GM12878 (cell line): Measurements from ENCODE around the gene ARHGAP26. TPM values are rescaled to one million over a fixed set of nuclear protein-coding genes. Genes with fewer than 3 reads are reported as not detected.

ENCODE experiments used
- ATAC-seq: fragments of 200-7000 bp; cut with Tn5 transposase; 3 replicates; pipeline ENCODE4 v1.9.1; 2020; ENCODE audit warnings: mild to moderate bottlenecking, moderate library complexity
- BruUV-seq: library from RNA; stranded (reverse); fragments of 400-500 nt; replicated peaks from 2 replicates; lab custom pipeline; 2021; lab: Mats Ljungman, UMichigan
- CTCF ChIA-PET: fragments of 300-600 bp; sonication (Branson Sonifier 250); formaldehyde crosslinking; extraction: SDS; loops from one replicate; lab custom pipeline; 2021; ENCODE audit warnings: inconsistent platforms; lab: Yijun Ruan, JAX
- POLR2A ChIA-PET: fragments of 350-600 bp; formaldehyde crosslinking; extraction: SDS; loops from one replicate; lab custom pipeline; 2021; ENCODE audit warnings: inconsistent platforms; lab: Charles Lee
- RAD21 ChIA-PET: fragments of 300-600 bp; sonication (Branson Sonifier 250); formaldehyde crosslinking; loops from one replicate; lab custom pipeline; 2023; ENCODE audit warnings: antibody characterized with exemption; ENCODE audit not compliant: unreplicated experiment; lab: Charles Lee
- SMC1A ChIA-PET: fragments of 300-600 bp; sonication (Branson Sonifier 250); formaldehyde crosslinking; loops from one replicate; lab custom pipeline; 2023; ENCODE audit not compliant: unreplicated experiment, uncharacterized antibody; lab: Charles Lee
- DNase-seq: peaks from one replicate; pipeline ENCODE4 v3.0.0-alpha.2; 2011; ENCODE audit warnings: low read depth, low spot score
- FAIRE-seq: peaks from 3 replicates; lab custom pipeline; 2011; peaks lifted over from hg19 to GRCh38; lab: Jason Lieb, UNC
- H2AFZ ChIP-seq: 2 replicates; pipeline ENCODE4 v1.6.0; 2011; ENCODE audit warnings: low read depth, low read length, control low read depth; ENCODE audit not compliant: control insufficient read depth
- H3K27ac ChIP-seq: 2 replicates; pipeline ENCODE4 v1.5.1; 2011; ENCODE audit warnings: control low read depth; ENCODE audit not compliant: control insufficient read depth, insufficient read depth
- H3K27me3 ChIP-seq, 2 experiments: replicated peaks in 1 of 2; 2 replicates each; pipeline versions ENCODE4 v1.6.0 to v1.6.1; 2011; ENCODE audit warnings: low read length in 1 of 2; ENCODE audit not compliant: control insufficient read depth in 2 of 2, insufficient read depth in 2 of 2
- H3K36me3 ChIP-seq, 2 experiments: 2 replicates each; pipeline ENCODE4 v1.5.1; 2011; ENCODE audit warnings: low read length in 1 of 2; ENCODE audit not compliant: control insufficient read depth in 2 of 2, insufficient read depth in 2 of 2
- H3K4me1 ChIP-seq: 2 replicates; pipeline ENCODE4 v1.6.1; 2011; ENCODE audit warnings: mild to moderate bottlenecking, low read length, moderate library complexity, mixed read lengths; ENCODE audit not compliant: control insufficient read depth, insufficient read depth
- H3K4me2 ChIP-seq: 2 replicates; pipeline ENCODE4 v1.6.0; 2011; ENCODE audit warnings: control low read depth; ENCODE audit not compliant: control insufficient read depth, insufficient read depth
- H3K4me3 ChIP-seq: fragments of 200-600 bp; sonication (generic); 2 replicates; pipeline ENCODE4 v1.5.1; 2016
- H3K79me2 ChIP-seq: 2 replicates; pipeline ENCODE4 v1.6.0; 2011; ENCODE audit warnings: low read length; ENCODE audit not compliant: control insufficient read depth, insufficient read depth
- H3K9ac ChIP-seq: 2 replicates; pipeline ENCODE4 v1.8.0; 2011; ENCODE audit warnings: low read length, control low read depth, mixed read lengths; ENCODE audit not compliant: control insufficient read depth, insufficient read depth
- H3K9me3 ChIP-seq: replicated peaks from 3 replicates; pipeline ENCODE4 v1.5.1; 2011; ENCODE audit warnings: mild to moderate bottlenecking, low read length; ENCODE audit not compliant: control insufficient read depth, insufficient read depth
- H4K20me1 ChIP-seq: 2 replicates; pipeline ENCODE4 v1.6.0; 2011; ENCODE audit not compliant: control insufficient read depth, insufficient read depth
- CBX5 ChIP-seq: sonication (generic); IDR thresholded peaks from 2 replicates; pipeline ENCODE4 v1.6.1; 2016; ENCODE audit warnings: low read depth, moderate library complexity, mild to moderate bottlenecking, inconsistent platforms
- CHD4 ChIP-seq: fragments of 200-600 bp; sonication (generic); IDR thresholded peaks from 2 replicates; pipeline ENCODE4 v1.6.1; 2016; ENCODE audit warnings: mild to moderate bottlenecking
- TCF3 ChIP-seq: IDR thresholded peaks from 2 replicates; pipeline ENCODE4 v1.6.1; 2012; ENCODE audit warnings: low read depth, mild to moderate bottlenecking, low read length, borderline replicate concordance; ENCODE audit not compliant: insufficient read depth
- USF2 ChIP-seq: IDR thresholded peaks from 2 replicates; pipeline ENCODE4 v1.6.1; 2011; ENCODE audit warnings: low read depth, low read length, improper control_type of control experiment, borderline replicate concordance
- WGBS: methylation state at CpG from one replicate; pipeline ENCODE4 v1.1.6; 2016; ENCODE audit warnings: low lambda C conversion rate; ENCODE audit not compliant: insufficient replicate concordance, insufficient coverage; ENCODE audit errors: missing lambda C conversion rate; 5-methylcytosine and 5-hydroxymethylcytosine counted together
- in situ Hi-C: fragments of 300-500 bp; cut with MboI; formaldehyde crosslinking; loops from 9 replicates; pipeline ENCODE4 v1.14.3; 2018; ENCODE audit warnings: mixed read lengths
- intact Hi-C: fragments of 100-400 bp; cut with micrococcal nuclease; formaldehyde crosslinking; loops from one replicate; pipeline ENCODE4 v1.14.2; 2022; ENCODE audit not compliant: unreplicated experiment
- polyA plus RNA-seq, 11 experiments: library from polyadenylated mRNA; depleted of rRNA in 4 of 11; unstranded in 6 of 11; stranded (reverse) in 5 of 11; fragments of >200 nt; fragmentation: Nextera tagmentation in 4 of 11; fragmentation: Illumina TruSeq in 1 of 11; extraction: Ambion mirVana in 4 of 11; extraction: Trizol in 1 of 11; gene quantifications; 1 replicate in 1 of 11; 2 replicates in 10 of 11; pipeline versions ENCODE4 v1.2.1 to v1.2.3, GENCODE V29; 2011 to 2016; ENCODE audit warnings: inconsistent platforms in 2 of 11, missing spikeins in 2 of 11, low read depth in 1 of 11
- total RNA-seq, 4 experiments: library from RNA; depleted of rRNA in 3 of 4; stranded (reverse); fragments of >200 nt in 3 of 4; fragmentation: Illumina TruSeq in 1 of 4; extraction: Trizol in 1 of 4; gene quantifications; 2 replicates each; pipeline versions ENCODE4 v1.2.1 to v1.2.3, GENCODE V29; 2013 to 2021
- TF ChIP-seq, protein P1 (sequence below): fragments of 450-650 bp; conservative IDR thresholded peaks from 2 replicates; pipeline ENCODE4 v1.6.1; 2017; ENCODE audit warnings: mild to moderate bottlenecking, moderate library complexity

The ARHGAP26 gene
- total and polyA plus RNA-seq, 10 of the 15 experiments (the other 5 are each of a cell fraction or from before 2014, with no cell fraction given): 9.4 to 41.5 (median 19.3) TPM

GRCh38 chr5:142979636-142980035 lies 209.5 kb downstream of the ARHGAP26 start:
- no peaks in the 10 kb centered on the region for H3K79me2 ChIP-seq
- BruUV-seq: no TSS peak
- ChIA-PET SMC1A (interaction anchor here (1.1 kb wide), 1 partner anchor 20 kb away, joined by 3 read pairs; no protein-coding TSS in a partner anchor), POLR2A (no interaction called here), CTCF (no interaction called here), RAD21 (no interaction called here)
- H4K20me1 ChIP-seq: no peaks in the 10 kb centered on the region
- DNase-seq (no peak), ATAC-seq (no peak), FAIRE-seq (no peak)
- no peaks in the 10 kb centered on the region for H3K27me3 ChIP-seq
- H3K36me3 ChIP-seq: no peaks in the 10 kb centered on the region
- TF ChIP-seq USF2 (no peak), TCF3 (no peak), CHD4 (no peak), CBX5 (no peak)
- TF ChIP-seq, protein P1, sequence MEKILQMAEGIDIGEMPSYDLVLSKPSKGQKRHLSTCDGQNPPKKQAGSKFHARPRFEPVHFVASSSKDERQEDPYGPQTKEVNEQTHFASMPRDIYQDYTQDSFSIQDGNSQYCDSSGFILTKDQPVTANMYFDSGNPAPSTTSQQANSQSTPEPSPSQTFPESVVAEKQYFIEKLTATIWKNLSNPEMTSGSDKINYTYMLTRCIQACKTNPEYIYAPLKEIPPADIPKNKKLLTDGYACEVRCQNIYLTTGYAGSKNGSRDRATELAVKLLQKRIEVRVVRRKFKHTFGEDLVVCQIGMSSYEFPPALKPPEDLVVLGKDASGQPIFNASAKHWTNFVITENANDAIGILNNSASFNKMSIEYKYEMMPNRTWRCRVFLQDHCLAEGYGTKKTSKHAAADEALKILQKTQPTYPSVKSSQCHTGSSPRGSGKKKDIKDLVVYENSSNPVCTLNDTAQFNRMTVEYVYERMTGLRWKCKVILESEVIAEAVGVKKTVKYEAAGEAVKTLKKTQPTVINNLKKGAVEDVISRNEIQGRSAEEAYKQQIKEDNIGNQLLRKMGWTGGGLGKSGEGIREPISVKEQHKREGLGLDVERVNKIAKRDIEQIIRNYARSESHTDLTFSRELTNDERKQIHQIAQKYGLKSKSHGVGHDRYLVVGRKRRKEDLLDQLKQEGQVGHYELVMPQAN: no peak
- no peak overlapping the region for H2AFZ ChIP-seq
- no peak overlapping the region for H3K9ac ChIP-seq
- no peaks in the 10 kb centered on the region for H3K9me3 ChIP-seq
- H3K4me2 ChIP-seq: no peak overlapping the region
- no peak overlapping the region for H3K27ac ChIP-seq
- in situ Hi-C loops (no loop called here), intact Hi-C loops (no loop called here)
- no peak overlapping the region for H3K4me3 ChIP-seq
- WGBS: 100% methylated on average over 3 of the region's 3 CpGs
- peaks cover 13% of the 10 kb centered on the region for H3K4me1 ChIP-seq
